GM21717 (cell line): ENCODE measurements around the gene MYLK.
"Not testable (repeated sequence)": the region's sequence is repeated elsewhere in the genome, so short reads cannot be mapped to it uniquely, and the experiment has no call there.

Experiments
- ATAC-seq: cut with Tn5 transposase; IDR thresholded peaks from one replicate; pipeline ENCODE4 v1.9.1; 2021; ENCODE audit warnings: mild to moderate bottlenecking, moderate library complexity; ENCODE audit not compliant: unreplicated experiment

The MYLK gene

GRCh38 chr3:123610331-123610730, 273.8 kb downstream of the MYLK start:
- no peak for ATAC-seq

DNA sequence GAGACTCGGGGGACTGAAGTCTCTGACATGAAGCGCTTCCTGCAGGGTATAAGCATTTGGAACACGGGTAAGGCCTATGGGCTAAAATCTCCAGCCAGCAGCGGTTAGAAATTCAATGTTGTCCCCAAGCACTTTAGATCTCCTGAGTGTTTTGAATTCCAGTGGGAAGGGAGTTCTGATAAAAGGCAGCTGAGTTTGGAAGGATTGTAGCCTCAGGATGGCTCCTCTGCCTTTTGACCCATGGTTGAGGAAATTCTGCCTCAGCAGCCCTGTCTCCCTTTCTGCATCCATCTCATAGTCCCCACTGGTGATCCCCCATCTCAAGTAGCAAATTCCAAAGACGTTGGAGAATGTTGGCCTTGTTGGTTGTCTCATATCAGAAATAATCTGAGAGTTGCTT, 275.1 kb downstream of the MYLK start:
- ATAC-seq: no peak

DNA sequence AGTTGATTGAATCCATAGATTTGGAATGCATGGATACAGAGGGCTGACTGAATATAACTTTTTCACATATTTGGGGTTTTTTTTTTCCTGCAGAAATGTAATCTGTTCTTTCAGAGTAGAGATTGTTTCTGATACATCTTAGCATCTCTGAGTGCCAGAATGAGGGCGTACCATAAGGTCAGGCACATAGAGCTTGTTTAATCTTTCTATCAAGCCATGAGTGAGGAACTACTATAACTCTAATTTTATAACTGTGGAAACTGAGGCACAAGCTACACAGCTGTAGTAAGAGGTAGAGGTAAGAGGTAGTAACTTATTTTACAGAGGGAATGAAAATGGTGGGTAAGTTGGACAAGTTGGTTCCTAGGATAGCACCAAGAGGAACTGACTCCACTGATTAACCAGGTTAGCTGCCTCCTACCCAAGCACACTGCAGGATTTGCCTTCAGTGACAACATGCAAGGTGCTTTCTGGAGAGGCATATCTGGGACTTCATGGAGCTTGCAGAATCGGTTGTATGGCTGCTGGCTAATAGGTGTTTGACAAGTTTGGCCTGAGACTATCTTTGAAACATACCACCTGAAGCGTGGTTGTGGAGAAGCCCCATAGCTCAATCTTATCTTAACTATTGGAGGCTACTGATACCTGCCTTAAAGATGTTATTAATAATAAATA, 275.7 kb downstream of the MYLK start:
- ATAC-seq: no peak

- no peak for ATAC-seq
Measured at GRCh38 chr3:123606527-123606926, 277.6 kb downstream of the MYLK start.

DNA sequence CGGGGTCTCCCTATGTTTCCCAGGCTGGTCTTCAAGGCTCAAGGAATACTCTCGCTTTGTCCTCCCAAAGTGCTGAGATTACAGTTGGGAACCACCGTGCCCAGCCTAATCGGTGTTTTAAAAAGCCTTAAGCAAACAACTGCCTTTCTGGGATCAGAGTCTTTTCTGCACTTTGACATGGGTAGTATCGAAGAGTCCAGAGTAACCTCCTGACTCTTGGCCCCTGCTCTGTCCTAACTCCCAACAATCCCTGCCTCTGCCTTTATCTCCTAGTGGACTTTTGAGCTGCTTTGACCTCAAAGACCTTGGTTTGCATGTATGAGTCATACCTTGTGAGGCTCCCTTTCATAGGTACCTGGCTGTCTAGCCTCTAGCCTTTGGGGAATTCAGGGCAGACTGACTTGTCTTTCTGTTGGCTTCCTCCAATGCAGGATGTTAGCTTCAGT, 278.3 kb downstream of the MYLK start:
- peak; percentile 75 for ATAC-seq

GRCh38 chr3:123603153-123603552, 281.0 kb downstream of the MYLK start:
- not testable (repeated sequence) for ATAC-seq

GRCh38 chr3:123602325-123602724, 281.8 kb downstream of the MYLK start:
- ATAC-seq: no peak

DNA sequence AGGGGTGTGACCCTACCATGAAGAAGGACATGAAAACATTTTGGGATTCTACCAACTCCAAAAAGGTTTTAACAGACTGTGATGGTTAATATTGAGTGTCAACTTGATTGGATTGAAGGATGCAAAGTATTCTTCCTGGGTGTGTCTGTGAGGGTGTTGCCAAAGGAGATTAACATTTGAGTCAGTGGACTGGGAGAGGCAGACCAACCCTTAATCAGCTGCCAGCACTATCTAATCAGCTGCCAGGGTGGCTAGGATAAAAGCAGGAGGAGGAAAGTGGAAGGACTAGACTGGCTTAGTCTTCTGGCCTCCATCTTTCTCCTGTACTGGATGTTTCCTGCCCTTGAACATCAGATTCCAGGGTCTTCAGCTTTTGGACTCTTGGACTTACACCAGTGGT, 283.3 kb downstream of the MYLK start:
- not testable (repeated sequence) for ATAC-seq

DNA sequence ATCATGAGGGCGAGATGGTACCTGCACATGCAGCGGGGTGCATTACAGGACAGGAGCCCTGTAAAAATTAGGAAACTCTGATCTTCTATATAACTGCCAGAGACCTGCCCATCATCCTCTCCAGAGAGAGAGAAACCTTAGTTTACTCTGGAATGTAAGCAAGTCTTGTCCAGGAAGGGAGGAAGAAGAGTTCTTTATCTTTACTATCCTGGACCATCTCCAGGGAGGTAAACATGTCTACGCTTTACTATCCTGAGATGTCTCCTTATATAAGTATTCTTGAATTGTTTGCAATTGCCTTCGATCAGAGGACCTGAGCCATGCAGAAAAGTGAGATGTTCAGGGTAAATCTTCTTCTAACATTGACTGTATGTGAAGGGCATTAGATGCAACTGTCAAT, 286.6 kb downstream of the MYLK start:
- no peak for ATAC-seq

DNA sequence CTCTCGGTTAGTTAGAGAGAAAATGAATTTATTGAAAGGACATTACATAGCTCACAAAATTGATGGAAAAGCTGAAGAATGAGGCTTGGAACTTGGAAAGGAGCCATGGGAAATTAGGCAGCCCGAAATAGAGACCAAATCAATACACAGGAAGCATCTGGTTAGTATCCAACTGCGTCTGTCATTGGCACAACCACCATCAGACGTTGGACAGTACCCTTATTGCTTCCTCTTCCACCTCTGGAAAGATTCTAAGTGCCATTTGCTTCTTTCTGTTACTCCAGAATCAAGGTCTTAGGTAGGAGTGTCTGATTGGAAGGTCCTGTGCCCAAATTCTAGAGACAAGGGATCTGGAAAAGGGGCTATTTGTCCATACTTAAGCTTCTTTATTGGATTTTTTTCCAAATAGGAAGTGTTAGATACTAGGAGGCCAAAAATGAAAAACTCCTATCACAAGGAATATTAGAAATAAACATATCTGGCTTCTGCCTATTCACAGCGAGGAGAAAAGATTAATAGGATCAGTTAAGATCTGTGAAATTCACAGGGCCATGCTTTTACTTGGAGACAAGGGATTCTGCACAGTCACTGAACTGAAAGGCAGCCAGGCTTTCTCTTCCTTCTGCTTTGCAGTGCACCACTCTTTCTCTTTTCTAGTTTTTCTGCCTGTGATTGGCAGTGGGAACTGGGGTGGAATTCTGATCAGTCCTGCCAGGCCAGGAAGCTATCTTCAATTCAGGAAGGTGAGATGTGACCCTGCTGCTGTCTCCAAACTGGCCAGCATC, 288.5 kb downstream of the MYLK start:
- no peak for ATAC-seq

DNA sequence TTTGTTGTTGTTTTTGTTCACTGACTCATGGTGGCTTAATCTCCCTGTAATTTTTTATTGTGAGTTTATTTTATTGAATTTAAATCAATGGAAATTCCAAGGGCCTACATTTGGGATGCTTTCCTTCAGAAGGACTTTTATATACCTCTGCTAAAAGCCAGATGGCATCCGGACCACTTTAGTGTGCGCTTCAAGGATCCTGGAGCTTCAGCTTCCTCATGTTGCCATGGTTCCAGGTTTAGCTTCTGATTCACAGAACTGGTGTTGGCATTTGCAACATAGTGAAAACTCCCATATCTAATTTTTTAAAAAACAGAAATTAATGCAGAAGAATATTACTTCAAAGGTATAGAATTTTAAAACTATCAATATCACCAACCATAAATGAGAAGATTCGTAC, 290.8 kb downstream of the MYLK start:
- ATAC-seq: no peak

- no peak for ATAC-seq
Measured at GRCh38 chr3:123590685-123591450, 293.3 kb downstream of the MYLK start.

- no peak for ATAC-seq
Measured at GRCh38 chr3:123587401-123587800, 296.7 kb downstream of the MYLK start.

DNA sequence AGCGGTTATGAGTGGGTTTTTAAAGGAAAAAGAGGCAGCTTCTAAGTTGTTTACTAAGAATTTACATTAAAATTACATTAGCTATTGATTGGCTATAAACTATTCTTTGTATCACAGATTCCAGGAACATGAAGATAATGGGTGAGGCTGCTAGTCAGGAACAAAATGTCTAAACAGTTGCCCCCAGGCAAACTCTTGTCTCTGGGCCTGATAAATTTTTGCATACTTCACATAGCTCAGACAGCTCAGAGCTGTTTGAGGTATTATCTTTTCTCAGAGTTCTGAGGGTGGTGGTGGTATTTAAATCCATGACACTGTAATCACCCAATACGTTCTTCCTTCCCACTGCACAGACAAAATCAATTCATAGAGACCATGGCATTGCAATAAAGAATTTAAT, 297.2 kb downstream of the MYLK start:
- no peak for ATAC-seq

- no peak for ATAC-seq
Measured at GRCh38 chr3:123586131-123586530, 298.0 kb downstream of the MYLK start.

DNA sequence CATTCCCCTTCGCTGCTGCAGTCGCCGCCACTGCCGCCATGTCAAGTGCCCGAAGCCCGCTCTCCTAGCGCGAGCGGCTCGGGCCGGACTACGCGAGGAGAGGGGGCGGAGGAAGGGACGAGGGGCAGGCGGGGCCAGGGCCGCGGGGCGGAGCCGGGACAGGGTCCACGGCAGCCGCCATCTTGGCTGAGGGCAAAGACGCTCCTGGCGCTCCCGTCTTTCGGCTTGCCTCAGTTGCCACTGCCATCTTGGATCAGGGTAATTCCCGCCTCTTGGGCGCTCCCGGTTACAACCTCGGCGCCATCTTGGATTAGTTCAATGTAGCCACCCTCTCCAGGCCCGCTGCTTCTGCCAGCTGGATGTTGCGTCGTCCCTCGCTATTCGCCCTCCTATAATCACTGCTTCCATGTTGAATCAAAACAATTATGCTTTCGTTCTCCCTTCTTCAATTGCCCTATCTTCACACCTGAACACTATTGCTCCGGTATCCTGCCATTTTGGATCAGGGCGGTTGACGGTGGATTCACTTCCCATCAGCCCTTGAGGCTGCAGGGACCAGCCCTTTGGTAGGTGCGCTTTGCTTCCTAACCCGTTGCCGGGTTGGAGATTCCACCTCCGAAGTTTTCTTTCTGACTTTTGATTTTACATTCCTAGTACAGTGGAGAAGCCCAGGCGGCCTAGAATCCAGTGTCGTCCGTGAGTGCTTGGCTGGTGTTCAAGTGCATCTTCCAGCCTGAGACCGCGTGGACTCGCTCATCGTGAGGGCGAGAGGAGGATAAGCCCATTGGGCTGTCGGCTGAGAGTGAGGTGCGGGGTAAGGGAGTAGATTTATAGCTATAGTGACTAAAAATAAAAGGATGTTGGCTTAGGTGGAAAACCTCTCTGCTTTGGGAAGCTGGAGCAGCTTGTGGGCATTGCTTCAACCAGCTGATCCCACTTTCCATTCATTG, 298.9 kb downstream of the MYLK start, which contains the start of gene HACD2:
Gene HACD2 (minus strand): TSS at position 66 of the 950 bp plus-strand sequence. CDS start 26 bp downstream, at position 40.
- ATAC-seq: peak; percentile 94

- peak; percentile 27 for ATAC-seq
Measured at GRCh38 chr3:123584284-123584987, 299.7 kb downstream of the MYLK start.

DNA sequence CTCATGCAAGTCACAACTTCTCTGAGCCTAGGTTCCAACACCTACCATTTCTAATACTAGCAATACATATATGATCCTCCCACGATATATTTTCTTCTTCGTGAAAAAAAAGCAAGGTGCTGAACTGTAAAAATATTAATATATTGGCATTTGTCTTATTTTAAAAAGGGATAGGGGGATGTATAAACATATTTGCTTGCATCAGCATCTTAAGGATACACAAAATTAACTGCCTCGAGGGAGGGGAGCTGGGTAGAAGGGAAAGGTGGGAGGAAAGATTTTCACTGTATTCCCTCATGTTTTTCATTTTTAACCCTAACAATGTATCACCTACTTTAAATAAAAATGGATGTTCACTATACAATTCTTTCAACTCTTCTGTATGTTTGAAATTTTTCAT, 300.6 kb downstream of the MYLK start:
- no peak for ATAC-seq

DNA sequence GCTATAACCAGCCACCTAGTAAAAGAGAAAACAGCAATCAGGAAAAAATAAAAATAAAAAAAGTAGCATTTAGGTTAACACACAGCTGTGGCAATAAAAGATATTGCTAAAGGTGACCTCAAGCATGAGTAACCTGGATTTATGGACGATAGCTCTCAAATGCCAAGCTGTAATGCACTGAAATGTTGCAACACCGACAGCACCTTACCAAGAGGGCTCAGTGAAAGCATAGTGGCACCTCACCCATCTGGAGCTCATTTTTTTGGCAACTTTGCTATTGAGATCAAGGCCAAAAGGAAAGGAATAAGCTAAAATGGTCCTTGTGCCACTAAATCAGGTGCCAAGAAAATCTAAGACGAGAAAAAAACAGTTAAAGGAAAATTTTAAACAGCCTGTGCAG, 301.8 kb downstream of the MYLK start:
- ATAC-seq: no peak

DNA sequence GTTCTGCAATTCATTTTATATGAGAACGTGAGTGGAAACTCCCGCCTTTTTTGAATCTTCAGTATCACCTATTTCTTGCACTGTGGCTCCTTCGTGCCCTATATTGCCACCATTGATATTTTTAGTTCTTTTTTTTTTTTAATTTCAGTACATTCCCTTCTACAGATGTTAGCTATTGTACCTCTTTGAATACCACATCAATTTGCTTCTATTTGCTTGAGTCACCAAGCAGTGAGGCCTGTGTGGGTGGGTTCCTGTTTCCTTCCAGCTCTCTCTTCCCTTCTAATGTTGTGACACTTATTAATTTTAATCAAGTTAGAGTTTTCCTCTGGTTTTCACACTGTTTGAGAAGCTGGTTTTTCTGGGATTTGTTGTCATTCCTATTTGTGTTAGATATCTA, 308.0 kb downstream of the MYLK start:
- no peak for ATAC-seq
